HG03280 (cell line): ENCODE data around the gene CLCA4.

ENCODE experiments used
- ATAC-seq: cut with Tn5 transposase; IDR thresholded peaks from one replicate; pipeline ENCODE4 v1.9.1; 2021; ENCODE audit warnings: mild to moderate bottlenecking, moderate library complexity; ENCODE audit not compliant: unreplicated experiment

CLCA4 gene, protein sequence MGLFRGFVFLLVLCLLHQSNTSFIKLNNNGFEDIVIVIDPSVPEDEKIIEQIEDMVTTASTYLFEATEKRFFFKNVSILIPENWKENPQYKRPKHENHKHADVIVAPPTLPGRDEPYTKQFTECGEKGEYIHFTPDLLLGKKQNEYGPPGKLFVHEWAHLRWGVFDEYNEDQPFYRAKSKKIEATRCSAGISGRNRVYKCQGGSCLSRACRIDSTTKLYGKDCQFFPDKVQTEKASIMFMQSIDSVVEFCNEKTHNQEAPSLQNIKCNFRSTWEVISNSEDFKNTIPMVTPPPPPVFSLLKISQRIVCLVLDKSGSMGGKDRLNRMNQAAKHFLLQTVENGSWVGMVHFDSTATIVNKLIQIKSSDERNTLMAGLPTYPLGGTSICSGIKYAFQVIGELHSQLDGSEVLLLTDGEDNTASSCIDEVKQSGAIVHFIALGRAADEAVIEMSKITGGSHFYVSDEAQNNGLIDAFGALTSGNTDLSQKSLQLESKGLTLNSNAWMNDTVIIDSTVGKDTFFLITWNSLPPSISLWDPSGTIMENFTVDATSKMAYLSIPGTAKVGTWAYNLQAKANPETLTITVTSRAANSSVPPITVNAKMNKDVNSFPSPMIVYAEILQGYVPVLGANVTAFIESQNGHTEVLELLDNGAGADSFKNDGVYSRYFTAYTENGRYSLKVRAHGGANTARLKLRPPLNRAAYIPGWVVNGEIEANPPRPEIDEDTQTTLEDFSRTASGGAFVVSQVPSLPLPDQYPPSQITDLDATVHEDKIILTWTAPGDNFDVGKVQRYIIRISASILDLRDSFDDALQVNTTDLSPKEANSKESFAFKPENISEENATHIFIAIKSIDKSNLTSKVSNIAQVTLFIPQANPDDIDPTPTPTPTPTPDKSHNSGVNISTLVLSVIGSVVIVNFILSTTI

DNA sequence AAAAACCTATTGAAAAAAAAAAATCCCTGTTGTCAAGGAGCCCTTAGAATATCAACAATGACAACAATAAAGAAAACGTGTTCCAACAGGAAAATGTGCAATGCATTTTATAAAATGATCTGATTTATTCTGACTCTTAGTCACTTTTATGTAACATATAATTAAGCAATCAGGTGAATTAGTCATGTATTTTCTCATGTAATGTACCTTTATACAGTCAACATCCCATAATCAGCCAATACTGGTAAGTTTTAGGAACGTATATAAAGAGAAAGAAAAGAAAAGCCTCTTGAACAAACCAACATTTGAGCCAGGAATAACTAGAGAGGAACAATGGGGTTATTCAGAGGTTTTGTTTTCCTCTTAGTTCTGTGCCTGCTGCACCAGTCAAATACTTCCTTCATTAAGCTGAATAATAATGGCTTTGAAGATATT is at the start of gene CLCA4:
Gene CLCA4, plus strand, starts transcription at position 292 of the 435 bp plus-strand sequence. Its CDS starts 42 bp downstream, at position 334.
- ATAC-seq, result no peak

DNA sequence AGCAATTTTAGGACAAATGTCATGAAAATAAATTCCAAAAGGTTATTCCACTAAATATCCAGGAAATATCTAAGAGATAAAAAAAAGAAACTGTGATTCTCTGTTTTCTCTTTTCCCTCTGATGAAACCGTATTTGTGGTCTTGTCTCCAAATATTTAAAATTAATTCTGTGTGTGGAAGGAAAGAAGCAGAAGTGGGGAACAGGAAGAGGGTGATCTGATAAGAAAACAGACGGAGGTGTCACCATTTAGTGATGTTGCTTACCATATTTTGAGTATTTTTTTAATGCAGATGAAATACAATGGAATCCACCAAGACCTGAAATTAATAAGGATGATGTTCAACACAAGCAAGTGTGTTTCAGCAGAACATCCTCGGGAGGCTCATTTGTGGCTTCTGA is 48.6 kb upstream of the CLCA4 start:
- ATAC-seq, result no peak

DNA sequence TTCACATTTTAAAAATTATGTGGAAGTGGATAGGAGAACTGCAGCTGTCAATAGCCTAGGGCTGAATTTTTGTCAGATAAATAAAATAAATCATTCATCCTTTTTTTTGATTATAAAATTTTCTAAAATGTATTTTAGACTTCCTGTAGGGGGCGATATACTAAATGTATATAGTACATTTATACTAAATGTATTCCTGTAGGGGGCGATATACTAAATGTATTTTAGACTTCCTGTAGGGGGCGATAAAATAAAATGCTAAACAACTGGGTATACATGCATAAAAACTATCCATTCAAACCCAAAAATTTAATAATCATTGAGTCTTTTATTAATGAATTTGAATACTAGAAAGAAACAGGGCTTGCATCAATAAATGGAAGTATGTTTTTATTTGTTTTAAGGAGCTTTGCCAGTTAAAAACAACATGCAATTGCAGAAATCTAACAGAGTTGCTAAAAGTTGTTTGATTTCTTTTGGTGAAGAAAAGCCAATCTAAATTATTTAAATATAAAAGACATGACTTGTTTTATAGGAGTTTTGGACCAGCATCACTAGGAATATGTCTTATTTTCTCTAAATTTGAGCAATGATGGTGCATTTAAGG is 46.8 kb upstream of the CLCA4 start:
- no peak for ATAC-seq

DNA sequence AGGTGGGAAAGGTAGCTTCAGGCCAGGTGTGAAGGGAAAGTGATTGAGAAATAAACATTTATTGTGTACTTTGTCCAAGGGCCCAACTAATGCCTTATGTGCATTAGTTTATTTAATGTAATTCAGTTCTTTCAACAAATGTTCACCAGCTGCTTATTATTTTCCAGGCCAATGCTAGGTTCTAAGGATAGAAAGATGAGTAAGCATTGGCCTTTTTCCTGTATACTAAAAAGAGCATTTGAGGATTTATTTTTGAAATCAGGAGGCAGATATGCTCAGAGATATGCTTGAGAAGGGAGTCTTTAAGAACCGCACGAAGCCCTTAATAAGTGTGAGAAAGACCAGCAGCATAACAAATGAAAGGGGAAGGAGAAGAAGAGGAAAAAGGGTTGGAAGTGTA is 46.2 kb upstream of the CLCA4 start:
- ATAC-seq, result no peak

DNA sequence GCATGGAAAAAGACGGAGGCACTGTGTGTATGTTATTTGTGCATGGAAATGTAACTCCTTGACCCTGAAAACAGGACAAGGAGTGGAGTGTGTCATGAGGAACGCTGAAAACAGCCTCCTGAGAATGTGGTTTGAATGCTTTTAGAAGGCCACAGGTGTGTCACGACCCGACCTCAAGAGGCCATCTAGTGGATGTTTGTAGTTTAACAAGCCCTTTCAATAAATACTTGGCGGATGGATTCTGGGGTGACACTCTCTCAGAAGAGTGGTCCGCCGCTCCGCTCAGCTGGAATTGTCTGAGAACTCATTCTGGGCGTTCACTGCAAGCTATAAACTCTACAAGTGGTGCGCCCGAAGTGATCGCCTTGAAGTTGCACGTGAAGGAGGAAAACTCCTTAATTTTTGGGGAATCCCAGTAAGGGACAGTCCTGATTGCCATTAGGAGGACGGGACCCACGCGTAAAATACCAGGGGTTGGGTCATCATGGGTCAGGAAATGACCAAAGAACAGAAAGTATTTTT is 44.7 kb upstream of the CLCA4 start:
- ATAC-seq, result peak; percentile 79

DNA sequence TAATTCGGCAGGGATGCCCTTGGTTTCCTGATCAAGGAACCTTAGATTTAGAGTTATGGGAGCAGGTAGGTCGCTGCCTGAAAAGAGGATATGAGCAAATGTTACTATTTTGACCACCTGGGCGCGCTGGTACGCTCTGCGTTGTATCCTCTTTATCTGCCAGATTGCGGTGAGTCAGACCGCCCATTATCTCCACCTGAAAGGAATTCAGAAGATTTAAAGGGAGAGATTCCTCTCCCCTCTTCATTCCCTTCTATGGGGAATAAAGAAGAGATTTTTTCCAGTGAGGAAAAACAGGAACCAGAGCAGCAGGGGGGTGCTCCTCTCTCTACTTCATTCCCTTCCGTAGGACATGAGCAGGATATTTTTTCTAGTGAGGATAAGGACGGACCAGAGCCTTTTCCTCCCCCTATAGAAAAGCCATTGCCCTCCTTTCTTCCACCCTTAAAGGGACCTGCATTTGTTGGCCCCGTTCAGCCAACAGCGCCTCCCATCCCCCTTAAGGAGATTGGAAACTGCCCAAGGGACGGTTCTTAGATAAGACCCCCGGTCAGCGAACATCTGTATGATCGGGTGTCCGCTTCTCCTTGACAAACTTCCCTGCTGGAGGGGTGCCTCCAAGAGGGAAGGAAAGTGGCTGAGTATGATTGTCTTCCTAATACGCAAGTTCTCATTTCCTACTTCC is 44.0 kb upstream of the CLCA4 start:
- ATAC-seq, result peak; percentile 37

DNA sequence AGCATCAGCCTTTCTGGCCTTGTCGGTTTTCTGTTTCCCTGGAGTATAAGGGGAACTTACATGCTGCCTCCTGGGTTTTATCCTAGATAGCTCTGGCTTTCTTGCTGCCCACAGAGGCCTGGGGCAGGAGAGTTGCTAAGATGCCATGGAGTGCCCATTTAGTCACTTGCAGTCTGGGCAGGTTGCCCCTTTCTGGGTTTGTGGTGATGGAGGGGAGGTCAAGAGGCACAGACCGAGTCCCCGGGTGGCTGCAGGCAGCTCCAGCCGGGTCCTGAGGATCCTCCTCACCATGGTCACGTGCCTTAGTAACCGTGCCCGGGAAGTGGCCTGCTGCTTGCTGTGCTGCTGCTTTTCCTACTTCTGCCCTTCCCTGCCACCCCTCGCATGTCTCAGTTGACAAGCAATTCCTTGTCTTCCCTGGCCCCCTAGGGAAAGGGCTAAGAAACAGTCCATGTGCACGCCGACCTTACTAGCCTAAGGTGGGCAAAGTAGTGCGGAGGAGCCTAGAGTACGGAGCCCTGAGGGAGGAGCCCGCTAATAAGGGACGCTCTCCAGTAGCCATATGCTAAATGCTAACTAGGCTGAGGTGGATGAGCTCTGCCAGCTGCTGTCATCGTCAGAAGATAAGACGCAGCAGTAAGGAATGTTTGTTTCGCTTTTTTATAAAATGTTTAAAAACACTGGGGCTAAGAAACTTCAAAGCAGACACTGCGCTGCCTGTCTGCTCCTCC is 43.3 kb upstream of the CLCA4 start:
- no peak for ATAC-seq

DNA sequence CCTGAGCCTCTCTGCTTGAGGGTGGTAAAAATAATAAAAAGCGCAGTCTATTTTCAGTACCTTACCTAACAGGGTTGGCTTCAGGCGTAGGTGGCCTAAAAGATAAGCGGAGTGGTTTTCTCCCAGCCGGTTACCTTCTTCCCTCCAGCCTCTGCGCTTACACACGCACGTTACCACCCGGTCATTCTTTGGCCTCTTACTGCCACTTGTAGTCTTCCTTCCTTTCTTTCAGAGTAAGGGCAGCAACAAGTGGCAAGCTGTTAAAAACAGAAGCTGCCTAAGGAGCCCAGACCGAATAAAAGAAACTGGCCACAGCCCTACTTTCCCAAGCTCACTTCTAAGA is 42.8 kb upstream of the CLCA4 start:
- no peak for ATAC-seq

DNA sequence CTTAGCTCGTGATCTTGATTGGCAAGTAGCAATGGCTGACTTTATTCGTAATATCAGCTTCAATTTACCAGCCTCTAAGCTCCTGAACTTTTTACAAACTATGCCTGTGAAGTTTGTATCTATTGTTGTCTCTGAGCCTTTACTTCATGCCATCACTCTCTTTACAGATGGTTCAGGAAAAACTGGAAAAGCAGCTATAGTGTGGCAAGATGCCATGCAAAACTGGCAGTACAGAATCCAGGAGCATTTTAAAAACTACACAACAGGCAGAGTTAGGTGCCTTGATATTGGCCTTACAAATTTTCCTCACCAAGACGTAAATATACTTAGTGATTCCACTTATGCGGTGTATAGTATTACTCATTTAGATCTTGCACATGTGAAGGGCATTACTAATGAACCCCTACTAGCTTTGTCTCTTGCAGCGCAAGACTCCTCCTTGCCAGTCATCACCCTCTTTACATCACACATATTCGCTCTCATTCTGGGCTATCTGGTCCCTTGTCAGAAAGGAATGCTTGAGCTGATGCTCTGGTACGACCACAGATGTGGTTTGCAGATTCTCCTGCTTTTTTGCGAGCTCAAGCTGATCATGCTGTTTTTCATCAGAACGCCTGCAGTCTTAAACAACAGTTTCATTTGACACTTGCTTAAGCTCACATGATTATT is 41.8 kb upstream of the CLCA4 start:
- no peak for ATAC-seq

DNA sequence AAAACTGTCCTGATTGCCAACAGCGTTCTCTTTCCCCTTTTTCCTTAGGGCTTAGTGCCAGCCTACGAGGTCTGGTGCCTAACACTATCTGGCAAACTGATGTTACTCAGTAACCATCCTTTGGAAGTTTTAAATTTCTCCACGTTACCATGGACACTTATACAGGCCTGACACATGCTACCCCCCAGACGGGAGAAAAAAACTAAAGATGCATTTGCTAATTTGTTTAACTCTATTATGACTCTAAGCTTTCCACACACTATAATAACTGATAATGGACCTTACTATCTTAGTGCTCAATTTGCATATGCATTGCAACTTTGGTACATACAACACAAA is 41.3 kb upstream of the CLCA4 start:
- no peak for ATAC-seq

DNA sequence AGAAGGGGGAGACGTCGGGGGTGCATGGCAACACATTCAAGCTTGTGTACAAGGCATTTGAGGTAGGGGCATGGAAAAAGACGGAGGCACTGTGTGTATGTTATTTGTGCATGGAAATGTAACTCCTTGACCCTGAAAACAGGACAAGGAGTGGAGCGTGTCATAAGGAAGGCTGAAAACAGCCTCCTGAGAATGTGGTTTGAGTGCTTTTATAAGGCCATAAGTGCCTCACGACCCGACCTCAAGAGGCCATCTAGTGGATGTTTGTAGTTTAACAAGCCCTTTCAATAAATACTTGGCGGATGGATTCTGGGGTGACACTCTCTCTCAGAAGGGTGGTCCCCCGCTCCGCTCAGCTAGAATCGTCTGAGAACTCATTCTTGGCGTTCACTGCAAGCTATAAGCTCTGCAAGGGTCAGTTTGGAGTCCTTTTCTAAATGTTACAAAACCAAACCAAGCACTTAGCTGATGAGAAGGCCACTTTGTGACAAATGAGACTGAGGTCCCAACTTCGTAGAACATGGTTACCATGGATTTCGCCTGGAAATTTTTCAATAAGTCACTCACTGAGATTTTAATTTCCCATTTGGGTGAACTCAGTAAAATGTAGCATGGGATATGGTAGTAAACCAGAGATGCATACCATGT is 38.8 kb upstream of the CLCA4 start:
- peak; percentile 52 for ATAC-seq

DNA sequence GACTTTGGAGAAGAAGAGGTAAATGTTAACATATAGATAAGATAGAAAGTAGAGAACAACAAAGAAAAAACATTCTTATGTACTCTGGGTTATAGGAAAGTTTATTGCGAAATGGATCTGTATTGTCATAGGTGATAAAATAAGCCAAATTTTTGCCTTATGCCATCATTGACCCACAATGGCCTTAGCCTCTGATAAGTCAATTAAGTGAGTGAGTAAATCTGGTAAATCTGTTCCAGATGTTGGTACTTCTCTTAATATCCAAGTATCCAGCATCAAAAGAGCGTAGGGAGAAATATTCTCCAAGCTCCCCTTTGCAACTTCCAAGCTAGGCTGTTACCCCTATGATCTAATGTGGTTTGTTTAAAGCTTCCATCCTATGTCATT is 38.3 kb upstream of the CLCA4 start:
- ATAC-seq, result no peak

DNA sequence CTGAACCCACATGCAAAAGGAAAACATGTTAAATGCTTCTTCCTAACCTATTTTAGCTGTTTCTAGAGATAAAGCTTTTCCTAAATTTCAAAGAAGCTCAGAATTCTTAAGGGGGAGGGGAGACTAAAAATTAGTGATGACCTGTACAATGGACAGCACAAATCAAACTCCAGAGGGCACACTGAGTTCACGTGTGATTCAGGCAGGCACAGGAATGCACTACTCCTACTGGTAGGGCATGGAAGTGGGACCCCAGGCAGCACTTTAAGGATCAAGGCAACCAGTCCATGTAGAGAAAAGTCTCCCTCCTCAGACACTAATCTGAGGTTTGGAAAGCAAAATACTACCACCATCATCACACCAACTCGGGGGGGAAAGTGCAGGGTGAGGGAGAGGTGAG is 31.3 kb upstream of the CLCA4 start:
- no peak for ATAC-seq

DNA sequence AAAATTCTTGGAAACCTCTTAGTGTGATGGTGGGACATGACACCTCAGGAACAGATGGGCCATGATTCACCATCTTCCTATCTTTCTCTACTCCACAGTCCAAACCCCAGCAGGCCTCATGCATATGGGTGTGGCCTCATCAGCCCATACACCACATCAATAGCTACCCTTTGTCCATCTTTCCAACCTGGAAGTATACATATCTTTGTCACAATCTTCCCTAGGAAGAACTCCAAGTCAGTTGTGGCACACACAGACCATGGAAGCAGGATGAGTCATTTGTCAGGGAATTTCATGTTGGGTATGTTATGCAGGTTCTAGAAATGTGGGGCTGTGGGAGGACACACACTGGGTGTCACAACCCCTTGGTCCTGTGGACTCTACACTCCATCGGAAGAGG is 30.5 kb upstream of the CLCA4 start:
- ATAC-seq, result no peak

DNA sequence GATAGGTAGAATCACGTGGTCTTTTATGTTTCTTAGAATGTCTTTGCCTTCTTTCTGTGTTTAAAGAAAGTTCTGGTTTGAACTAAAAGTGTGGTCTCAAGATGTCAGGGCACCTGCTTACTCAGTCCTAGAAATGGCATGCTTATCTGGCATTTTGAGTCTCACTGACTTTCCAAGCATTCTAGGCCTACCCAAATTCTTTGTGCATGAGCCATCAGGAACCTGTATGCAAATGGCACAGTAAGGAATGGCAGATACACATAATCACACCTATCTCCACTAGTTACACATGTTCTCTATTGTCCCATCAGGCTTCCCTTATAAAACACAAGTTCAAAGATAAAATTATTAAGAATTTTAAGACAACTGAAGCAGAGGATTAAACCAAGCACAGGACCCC is 29.5 kb upstream of the CLCA4 start:
- no peak for ATAC-seq

DNA sequence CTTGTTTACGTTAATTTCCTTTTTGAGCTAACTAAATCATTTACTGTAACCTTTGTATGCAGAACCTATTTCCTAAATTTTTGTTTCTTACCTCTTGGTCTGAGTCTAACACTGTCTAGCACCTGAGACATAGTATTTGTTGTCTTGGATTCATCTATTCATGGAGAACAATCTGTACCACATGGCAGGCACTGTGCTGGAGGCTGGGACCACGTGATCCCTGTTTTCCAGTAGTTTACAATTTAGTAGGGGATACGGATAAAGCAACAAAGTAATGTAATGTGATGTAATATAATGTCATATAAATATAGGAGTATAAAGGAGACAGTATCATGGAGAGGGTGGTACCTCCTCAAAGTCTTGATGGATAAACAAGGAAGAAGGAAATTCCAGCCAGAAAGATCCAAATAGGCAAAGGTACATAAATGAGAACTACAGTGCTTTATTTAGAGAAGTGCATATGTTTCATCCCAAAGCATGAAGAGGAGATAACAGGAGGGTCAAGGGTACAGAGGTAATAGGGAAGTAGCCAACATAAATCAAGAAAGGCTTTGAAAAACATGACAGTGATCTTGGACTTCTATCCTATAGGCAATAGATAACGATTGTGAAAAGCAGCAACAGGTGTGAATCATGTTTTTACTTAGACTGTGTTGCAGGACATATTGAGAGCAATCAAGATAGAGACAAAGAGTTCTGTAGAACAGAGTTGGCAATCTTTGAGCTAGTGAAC is 25.9 kb upstream of the CLCA4 start:
- ATAC-seq, result no peak

DNA sequence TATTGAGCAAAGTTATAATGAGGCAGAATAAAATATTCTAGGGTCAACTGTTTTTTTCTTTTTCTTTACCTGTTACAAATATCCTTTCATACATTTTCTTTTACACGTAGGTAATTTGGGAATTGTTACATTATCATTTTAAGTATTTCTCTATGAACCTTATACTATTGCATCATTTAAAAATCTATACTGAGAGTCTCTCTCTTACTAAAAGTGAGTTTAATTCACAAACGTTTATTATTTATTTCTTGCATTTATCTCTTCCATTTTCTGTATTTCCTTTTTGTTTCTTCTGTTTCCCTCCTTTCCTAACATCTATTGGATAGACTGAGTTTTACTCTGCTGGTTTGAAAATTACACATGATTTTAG is 25.4 kb upstream of the CLCA4 start:
- ATAC-seq, result no peak

DNA sequence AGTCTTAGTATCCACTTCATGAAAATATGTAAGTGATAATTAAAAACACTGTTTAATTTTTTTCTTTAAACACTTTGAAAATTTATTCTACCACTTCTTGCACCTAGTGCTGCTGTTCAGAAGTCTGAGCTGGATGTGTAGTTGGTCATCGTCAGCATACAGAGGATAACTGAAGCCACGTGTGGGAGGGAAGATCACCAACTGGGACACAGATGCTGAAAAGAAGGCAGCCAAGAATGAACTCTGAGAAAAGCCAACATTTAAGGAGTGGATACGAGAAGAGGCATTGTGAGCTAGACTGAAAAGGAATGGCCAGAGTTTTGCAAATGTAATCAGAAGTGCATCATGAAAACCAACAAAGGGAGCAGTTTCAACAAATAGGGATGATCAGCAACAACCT is 24.6 kb upstream of the CLCA4 start:
- no peak for ATAC-seq
